PC-9 (cell line): ENCODE measurements around the gene EID3.

Source experiments
- CTCF ChIP-seq: fragments of 200-600 bp; sonication (generic); conservative IDR thresholded peaks from 2 replicates; pipeline ENCODE4 v1.6.1; 2017; ENCODE audit warnings: mixed run types, antibody characterized with exemption, mild to moderate bottlenecking, moderate library complexity
- EZH2 ChIP-seq: fragments of 200-600 bp; sonication (generic); IDR thresholded peaks from 2 replicates; pipeline ENCODE4 v1.8.0; 2017; ENCODE audit warnings: antibody characterized with exemption, low read depth

- TF ChIP-seq CTCF (no peak), EZH2 (no peak)
Observed at GRCh38 chr12:104303538-104304151, at the start of gene EID3.
